GM19043 (cell line): Measurements from ENCODE around the gene CEP41.

ENCODE experiments used
- ATAC-seq: cut with Tn5 transposase; IDR thresholded peaks from one replicate; pipeline ENCODE4 v1.9.1; 2021; ENCODE audit warnings: low read depth; ENCODE audit not compliant: unreplicated experiment

CEP41 gene, protein sequence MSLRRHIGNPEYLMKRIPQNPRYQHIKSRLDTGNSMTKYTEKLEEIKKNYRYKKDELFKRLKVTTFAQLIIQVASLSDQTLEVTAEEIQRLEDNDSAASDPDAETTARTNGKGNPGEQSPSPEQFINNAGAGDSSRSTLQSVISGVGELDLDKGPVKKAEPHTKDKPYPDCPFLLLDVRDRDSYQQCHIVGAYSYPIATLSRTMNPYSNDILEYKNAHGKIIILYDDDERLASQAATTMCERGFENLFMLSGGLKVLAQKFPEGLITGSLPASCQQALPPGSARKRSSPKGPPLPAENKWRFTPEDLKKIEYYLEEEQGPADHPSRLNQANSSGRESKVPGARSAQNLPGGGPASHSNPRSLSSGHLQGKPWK

DNA sequence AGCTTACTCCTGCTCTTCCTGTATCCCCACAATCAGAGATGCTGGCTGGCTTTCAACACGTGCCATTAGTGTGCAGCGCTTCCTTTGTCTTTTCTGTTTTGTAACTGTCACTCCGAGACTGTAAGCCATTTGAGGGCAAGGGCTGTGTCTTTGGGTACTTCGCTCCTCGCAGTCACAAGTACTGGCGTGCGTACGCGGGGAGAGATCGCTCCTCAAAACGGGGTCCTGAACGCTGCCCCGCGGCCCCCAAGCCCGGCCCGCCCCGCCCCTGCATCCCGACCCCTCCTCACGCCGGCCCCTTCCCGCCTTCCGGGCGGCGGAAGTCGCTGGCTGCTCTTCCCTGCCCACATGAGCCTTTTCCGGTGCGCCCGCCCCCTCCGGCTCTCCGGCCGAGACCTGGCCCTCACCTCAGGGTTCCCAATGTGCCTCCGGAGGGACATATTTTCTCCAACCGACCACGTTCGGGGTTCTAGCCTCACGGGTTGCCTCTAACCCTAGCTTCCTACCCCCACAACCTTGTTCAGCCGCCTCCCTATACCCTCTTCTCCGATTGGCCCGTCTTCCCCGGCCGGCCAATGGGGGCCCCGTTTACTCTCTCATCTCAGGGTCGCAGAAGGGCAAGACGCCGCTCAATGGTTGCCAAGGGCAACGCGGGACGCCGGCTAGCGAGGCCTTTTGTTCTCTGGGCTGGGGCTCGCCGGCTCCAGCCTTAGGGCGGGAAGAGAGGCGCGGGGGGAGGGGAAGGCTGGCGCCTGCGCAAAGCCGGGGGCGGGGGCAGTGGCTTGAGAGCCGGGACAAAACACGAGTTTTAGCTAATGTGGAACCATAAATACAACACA, at the start of gene CEP41:
TSS of gene CEP41 (minus strand) at position 490 of the 839 bp plus-strand sequence. CDS start at position 440, 50 bp downstream.
- ATAC-seq = peak; percentile 98

DNA sequence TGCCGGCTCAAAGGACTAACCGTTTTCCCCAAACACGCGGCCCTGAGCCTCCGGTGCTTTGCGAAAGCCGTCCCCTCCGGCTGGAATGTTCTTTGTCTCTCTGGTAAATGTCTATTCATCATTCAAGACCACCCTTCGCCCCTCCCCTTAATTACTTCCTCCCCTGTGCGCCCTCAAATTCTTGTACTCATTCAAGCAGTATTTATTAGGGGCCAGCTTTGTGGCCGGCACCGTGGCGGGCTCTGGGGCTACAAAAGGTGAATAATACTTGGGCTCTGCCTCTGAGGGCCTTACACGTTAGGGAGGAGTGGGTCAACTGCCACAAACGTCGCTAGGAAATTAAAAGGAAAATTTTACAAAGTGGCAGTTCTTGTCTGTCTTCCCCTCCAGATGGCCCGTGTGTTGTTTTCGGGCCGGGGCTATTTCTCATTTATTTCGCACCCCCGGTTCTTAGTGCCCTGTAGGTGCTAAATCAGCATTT, 49.5 kb upstream of the CEP41 start:
- no peak for ATAC-seq

DNA sequence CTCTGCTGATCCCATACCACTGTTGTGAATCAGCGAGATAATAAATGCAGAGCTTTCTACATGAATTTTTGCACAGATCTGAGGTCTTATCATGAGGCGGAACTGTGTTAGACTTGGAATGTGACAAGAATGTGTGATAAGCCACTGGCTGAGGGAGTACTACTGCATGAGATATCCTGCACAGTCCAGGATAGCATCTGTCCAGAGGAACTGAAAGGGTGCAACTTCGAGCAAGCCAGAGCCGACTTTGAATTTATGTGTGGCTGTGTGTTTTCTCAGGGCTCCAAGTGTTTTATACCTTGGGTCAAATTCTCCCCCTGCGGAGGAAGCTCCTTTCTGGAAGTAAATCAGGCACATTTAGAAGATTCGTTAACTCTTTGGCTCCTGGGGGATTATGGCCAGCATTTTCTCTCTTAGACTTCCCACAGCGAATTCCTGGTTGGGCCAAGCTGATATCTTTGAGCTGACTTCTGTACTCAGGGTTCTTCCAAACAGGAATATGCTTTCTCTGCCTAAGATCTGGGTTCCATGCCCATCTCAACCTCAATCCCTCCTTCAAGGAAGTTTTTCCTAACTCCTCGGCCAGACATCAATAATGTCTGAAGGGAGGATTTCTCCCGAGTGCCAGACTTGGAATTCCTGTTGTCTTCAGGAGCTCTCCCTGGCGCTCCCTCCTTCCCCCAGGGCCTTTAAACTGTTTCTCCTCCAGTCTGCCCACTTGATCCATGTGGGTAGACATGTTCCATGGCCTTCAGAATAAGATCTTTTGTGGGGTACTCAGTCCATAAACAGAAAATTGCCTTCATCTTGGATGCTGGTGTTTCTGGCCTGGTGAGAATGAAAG, 48.5 kb upstream of the CEP41 start:
- ATAC-seq = no peak

DNA sequence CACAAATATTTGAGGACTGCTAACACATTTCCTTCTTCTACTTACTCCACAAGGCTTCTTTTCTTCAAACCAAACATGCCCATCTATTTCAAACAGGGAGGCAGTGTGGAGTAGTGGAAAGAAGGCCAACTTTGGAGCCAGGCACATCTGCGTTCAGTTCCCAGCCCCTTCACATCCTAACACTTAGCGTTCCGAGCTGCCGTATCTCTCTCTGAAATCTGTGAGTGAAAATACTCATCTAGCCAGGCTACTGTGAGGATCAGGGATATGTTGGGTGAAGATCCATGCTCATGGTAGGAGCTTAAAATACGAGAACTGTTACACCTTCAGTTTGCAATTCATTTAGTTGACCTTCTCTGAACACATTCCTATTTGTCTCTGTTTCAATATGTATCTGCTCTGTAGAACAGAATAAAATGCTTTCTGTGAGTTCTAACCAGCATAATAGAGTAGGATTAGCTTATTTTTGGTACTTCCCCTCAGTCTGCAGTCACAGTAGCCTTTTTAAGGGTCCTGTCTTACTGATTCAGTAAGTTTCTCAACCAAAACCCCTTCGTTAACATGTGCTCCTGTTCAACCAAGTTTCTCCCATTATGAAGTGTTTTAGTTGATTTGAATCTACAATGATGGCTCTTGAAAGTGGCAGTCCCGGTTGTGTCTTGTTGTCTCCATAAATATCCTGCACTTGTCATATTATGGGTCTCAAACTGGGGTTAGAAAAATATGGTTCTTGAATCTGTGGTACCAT, 47.8 kb upstream of the CEP41 start:
- ATAC-seq = no peak

DNA sequence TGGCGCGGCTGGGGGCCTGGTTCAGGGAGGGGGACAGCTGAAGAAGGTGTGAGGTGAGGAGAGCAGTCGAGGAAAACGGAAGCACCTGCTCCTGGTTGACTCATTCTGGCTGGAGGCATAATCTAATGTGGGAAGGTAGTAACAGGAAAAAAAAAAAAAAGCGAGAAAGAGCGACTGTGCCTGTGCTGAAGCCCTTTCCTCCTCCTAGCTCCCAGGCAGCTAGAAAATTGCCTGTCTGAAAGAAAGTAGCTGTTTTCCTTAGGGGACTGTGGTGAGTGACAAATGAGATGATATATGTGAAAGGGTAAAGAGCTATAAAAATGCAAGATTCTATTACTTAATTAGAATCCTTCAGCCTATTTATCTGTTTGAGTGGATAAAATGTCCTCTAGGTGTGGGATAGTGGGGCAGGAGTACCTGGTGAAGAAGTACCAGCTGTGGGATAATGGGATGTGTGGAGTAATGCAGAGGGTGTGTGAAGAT, 46.2 kb upstream of the CEP41 start:
- ATAC-seq = no peak

DNA sequence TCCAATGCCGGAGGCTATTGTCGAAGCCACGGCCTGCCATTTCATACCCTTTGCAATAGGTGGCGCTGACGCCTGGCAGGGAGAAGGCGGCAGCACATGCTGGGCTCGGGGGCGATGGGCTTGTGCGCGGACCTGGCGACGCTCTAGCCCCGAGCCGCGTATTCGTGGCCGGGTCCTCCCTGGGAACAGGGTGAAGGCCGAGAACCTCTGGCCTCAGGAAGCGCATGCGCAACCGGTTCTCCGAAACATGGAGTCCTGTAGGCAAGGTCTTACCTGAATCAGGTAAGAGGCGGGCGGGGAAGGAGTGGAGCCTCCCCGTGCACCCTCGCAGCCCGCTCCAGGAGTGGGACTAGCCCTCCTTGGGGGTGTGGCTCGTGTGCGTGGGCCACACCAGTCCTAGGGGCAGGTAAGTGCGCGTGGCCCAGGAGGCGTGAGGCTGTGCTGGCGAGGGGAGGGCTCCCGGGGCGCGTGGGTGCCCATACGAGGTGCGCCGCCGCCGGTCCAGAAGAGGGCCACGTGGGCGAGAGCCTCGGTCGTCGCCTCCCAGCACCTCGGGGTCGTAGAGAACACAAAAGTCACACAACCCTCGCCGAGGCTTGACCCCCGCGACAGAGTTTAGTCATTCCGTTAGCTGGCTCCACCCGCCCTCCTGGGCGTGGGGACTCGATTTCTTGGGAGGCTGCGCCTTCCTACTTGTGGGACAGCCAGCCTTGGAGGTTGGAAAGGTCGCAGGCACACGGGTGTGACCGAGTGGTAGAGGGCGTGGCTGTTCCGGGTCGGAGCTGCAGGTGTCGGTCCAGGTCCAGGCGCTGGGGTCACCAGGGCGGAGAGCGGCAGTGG, 45.5 kb upstream of the CEP41 start:
- ATAC-seq = no peak

DNA sequence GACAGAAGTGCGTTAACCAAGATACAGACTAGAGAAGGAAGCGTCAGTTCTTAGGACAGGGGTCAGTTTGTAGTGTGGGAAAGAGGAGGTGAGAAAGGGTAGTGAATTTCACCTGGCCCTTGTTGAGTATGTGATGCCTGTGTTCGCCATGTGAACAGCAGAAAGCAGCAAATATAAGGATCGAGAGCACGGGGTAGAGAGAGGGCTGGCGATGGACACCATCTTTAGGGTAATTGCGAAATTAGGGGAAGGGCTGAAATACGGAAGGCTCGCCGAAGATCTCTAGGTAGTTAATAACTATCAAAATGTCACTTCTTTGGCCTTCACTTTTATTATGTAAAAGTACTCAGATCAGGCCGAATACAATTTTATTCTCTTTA, 44.9 kb upstream of the CEP41 start:
- ATAC-seq = no peak

DNA sequence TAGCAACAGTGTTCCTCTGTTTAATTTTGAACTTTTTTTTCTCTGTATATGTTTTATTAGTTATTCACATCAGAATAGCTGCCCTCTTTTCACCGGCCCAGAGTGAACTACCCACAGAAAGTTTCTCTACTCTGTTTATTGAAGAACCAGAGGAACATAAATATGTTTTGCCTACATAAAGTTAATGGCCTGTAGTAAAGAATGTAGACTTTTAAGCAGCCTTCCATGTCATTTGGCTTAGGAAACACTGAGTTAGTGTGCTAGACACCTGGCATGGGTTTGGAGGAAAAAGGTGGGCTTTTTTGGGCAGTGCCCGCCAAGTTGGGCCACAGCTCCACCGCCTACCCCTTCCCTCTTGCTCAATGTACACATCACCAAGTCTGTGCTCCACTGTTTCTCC, 42.2 kb upstream of the CEP41 start:
- no peak for ATAC-seq

DNA sequence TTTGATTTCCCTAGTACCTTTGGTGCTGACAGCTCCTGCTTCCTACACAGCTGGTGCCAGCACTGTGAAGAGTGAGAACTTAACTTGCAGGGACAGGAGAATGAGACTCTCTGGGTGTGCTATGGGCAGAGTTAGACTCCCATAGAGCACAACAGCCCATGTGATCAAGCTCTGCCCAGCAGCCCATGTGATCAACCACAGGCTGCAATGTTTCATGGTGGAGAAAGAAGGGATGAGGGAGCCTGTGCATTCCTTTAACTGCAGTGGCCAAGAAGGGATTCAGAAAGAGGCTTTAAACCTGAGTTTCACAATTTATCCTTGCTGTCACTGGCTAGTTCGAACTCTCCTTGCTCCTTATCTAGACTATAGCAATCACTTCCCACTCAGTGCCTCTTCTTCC, 41.1 kb upstream of the CEP41 start:
- no peak for ATAC-seq

DNA sequence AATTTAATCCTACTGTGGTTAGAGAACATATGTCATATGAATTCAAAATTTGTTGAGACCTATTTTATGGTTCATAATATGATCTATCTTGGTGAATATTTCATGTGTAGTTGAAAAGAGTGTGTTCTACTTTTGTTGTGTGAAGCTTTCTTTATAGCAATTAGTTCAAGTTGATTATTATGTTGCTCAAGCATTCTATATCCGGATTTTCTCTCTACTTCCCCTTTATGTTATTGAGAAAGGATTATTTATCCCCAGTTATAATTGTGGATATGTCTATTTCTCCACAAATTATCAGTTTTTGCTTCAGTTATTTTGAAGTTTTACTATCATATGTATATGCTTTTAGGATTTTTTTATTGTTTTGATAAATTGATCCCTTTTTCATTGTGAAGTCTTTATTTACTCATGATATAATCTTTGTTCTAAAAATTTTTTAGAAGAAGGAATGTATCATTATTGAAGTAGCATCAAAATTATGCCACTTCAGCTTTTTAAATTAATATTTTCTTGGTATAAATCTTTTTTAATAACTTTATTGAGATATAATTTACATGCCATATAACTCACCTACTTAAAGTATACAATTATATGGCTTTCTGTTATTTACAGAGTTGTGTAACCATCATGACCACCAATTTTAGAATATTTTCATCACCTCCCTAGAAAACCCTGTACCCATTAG, 39.0 kb upstream of the CEP41 start:
- ATAC-seq = no peak

DNA sequence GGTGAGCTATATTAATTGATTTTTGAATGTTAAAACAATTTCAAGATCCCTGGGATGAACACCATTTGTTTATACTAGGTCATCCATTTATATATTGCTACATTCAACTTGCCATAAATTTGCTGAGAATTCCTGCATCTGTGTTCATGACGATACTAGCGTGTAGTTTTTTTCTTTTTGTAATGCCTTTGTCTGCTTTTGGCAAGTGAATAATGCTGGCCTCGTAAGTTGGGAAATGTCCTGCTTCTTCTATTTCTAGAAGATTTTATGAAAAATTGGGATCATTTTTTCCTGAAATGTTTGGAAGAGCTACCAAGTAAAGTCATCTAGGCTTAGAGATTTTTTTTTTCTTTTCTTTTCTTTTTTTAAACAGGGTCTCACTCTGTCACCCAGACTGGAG, 38.2 kb upstream of the CEP41 start:
- no peak for ATAC-seq

DNA sequence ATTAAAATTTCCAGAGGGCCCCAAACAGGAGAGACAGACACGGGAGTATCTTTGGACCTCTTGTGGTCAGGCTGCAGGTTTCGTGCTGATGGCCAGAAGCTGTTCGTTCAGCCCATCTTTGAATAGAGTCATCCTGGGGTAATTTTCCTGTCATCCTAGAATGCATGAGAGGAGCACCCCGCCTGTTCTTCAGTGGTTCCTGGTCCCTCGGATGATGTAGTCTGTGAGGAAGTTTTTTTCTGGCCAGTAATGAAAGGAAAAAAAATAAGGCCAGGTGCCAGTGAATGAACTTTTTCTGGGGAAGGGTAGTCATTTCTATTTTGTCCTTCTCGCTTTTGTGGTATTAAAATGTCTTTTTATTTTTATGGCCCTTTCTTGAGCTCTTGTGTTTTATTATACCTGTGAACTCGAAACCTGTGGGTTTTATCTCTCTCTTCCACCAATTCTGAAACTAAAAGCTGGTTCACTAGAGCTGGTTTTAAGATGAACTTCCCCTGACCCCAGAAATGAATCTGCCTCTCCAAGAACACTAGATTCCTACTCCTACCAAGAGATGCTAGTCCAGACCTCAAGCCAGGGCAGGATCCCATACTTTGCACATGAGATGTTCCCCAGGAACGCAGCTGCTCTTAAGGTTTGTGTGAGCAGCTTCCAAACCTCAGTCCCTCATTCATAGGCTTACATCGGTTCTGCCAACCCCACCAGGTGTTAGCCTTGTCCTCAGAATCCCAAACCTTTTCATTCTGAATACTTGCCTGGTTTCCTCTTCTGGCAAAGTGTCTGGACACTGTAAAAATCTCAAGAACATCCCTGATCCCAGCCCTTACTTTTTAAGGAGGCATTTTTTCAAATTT, 35.7 kb upstream of the CEP41 start:
- no peak for ATAC-seq

DNA sequence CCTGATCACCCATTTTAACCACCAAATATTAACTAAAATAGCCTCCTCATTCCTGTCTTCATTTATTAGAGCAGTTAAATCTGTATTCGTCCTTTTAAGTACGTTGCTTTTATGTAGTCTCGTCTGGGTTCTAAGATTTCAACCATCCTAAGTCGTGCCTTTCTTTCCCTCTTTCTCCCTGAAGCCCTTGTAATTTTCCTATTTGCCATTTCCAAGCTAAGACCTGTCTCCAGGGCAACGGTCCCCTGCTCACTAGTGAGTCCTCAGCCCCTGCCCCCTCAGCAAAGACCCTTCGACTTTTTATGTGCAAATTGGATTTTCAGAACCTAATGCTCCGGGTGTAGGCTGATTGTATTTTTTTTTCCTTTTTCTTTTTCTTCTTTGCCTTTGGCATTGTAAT, 35.0 kb upstream of the CEP41 start:
- no peak for ATAC-seq

DNA sequence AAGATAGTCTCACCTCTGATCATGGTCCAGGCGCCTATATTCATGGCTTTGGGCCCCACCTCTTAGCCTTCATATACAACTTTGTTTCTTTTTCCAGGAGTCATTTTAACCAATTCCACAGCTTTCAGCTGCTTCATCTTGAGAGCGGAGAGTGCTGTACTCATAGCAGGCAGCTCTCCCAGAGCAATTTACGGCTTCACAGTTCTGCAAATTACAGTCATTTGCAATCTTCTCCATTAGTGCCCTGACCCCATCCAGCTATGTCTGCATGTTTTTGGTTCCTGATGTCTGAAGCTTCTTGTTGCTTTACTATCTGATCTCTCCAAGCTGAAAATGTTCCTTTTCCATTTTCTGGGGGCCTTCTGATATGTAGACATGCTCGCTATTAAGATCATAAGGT, 33.1 kb upstream of the CEP41 start:
- no peak for ATAC-seq

DNA sequence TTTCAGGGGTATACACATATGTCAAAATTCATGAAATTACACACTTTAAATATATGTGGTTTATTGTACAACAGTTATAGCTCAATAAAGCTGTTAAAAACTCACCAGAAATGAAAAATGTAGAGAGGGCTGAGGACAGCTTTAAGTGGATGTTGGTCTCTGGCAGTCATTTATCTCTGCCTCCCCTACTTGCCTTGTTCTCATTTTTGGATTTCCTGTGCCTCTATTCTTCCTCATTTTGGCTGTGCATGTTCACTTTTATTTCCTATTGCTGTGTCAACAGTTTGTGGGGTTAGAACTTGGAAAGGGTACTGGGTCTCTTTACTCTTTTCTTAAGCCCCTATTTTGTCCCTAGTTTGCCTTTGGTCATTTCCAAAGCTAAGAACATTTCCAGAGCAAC, 32.5 kb upstream of the CEP41 start:
- no peak for ATAC-seq

DNA sequence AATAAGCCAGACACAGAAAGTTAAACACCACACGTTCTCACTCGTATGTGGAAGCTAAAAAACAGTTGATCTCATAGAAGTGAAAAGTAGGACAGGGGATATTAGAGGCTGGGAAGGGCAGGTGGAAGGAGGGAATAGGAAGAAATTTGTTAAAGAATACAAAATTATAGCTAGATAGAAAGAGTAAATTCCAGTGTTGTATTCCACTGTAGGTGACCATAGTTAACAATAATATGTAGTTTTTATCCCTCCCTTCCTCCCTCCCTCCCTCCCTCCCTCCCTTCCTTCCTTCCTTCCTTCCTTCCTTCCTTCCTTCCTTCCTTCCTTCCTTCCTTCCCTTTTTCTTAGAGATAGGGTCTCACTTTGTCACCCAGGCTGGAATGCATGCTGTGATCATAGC, 31.2 kb upstream of the CEP41 start:
- no peak for ATAC-seq

DNA sequence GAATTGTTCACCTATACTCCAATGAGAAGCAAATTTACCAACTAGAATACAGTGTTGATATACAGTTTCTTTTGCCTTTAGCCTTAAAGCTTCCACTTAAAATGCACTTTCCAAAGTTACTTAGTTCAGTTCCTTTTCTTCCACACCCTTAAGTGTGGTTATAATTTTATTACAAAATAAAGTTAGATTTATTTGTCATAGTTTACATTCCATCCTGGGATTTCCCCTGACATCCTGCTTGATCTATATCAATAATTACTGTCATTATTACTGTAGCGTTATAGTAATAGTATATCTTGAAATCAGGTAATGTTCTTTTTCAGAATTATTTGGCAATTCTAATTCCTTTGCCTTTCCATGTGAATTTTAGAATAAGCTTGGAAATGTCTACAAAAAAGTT, 27.8 kb upstream of the CEP41 start:
- no peak for ATAC-seq
